ENCODE results near the gene JAKMIP2.

GRCh38 chr5:147712598-147712997 lies 69.9 kb downstream of the JAKMIP2 start:
- TF ChIP-seq CTCF (IDR thresholded peaks at IDR 0.05), result no peak
- TF ChIP-seq EP300 (IDR thresholded peaks at IDR 0.05), result no peak
- no peak for TF ChIP-seq POLR2A (IDR thresholded peaks at IDR 0.05)

Data from ovary (tissue), 3 donors.